OCI-LY1 (cell line): ENCODE results near the gene ALDH1A1.

Experiments used
- H2AFZ ChIP-seq: fragments of 200-600 bp; sonication (generic), shearing (Covaris generic); 2 replicates; pipeline ENCODE4 v1.6.0; 2014; ENCODE audit warnings: antibody characterized with exemption, mild to moderate bottlenecking, low read length
- H3F3A ChIP-seq: fragments of 200-600 bp; sonication (generic), shearing (Covaris generic); 2 replicates; pipeline ENCODE4 v1.6.0; 2014; ENCODE audit warnings: mild to moderate bottlenecking, antibody characterized with exemption, low read length, moderate library complexity; ENCODE audit not compliant: insufficient read depth
- H3K27ac ChIP-seq: fragments of 200-600 bp; sonication (generic); 2 replicates; pipeline ENCODE4 v1.5.1; 2014; ENCODE audit warnings: low read length, mixed run types, mild to moderate bottlenecking, low read depth; ENCODE audit not compliant: poor library complexity, severe bottlenecking
- H3K27me3 ChIP-seq: fragments of 200-600 bp; sonication (generic); 2 replicates; pipeline ENCODE4 v1.6.0; 2014; ENCODE audit warnings: antibody characterized with exemption, mild to moderate bottlenecking, low read length, moderate library complexity; ENCODE audit not compliant: insufficient read depth
- H3K36me3 ChIP-seq: fragments of 200-600 bp; sonication (generic); 2 replicates; pipeline ENCODE4 v1.6.1; 2014; ENCODE audit warnings: mild to moderate bottlenecking, antibody characterized with exemption, low read length, moderate library complexity, mixed read lengths; ENCODE audit not compliant: insufficient read depth
- H3K4me1 ChIP-seq: fragments of 200-600 bp; sonication (generic); 2 replicates; pipeline ENCODE4 v1.5.1; 2014; ENCODE audit warnings: mild to moderate bottlenecking, low read length, moderate library complexity; ENCODE audit not compliant: insufficient read depth, severe bottlenecking
- H3K4me2 ChIP-seq: fragments of 200-600 bp; sonication (generic), shearing (Covaris generic); 2 replicates; pipeline ENCODE4 v1.6.1; 2014; ENCODE audit warnings: low read length
- H3K4me3 ChIP-seq: fragments of 200-600 bp; sonication (generic); 2 replicates; pipeline ENCODE4 v1.5.1; 2014; ENCODE audit warnings: low read length, low read depth, mild to moderate bottlenecking, mixed read lengths; ENCODE audit not compliant: poor library complexity, severe bottlenecking
- H3K79me2 ChIP-seq: fragments of 200-600 bp; shearing (Covaris generic); 2 replicates; pipeline ENCODE4 v1.6.1; 2016; ENCODE audit warnings: mixed run types, low read length, mixed read lengths; ENCODE audit not compliant: insufficient read depth
- H3K9ac ChIP-seq: fragments of 200-600 bp; sonication (generic), shearing (Covaris generic); 2 replicates; pipeline ENCODE4 v1.6.1; 2014; ENCODE audit warnings: mild to moderate bottlenecking, low read length, mixed read lengths
- H3K9me2 ChIP-seq: fragments of 200-600 bp; sonication (generic), shearing (Covaris generic); 2 replicates; pipeline ENCODE4 v1.6.1; 2014; ENCODE audit warnings: low read depth, mild to moderate bottlenecking, low read length, mixed read lengths
- H3K9me3 ChIP-seq: fragments of 200-600 bp; shearing (Covaris generic); 2 replicates; pipeline ENCODE4 v1.6.1; 2014; ENCODE audit warnings: low read length, mixed read lengths
- H4K20me1 ChIP-seq: fragments of 200-600 bp; sonication (generic), shearing (Covaris generic); 2 replicates; pipeline ENCODE4 v1.6.0; 2016; ENCODE audit warnings: mild to moderate bottlenecking, low read length; ENCODE audit not compliant: insufficient read depth
- EZH2 ChIP-seq: fragments of 200-600 bp; sonication (generic), shearing (Covaris generic); IDR thresholded peaks from 2 replicates; pipeline ENCODE4 v1.8.0; 2017; ENCODE audit warnings: borderline replicate concordance, mixed run types, mild to moderate bottlenecking, antibody characterized with exemption, low read length, moderate library complexity, mixed read lengths
- TF ChIP-seq, protein P1 (sequence below): fragments of 200-600 bp; sonication (generic), shearing (Covaris generic); IDR thresholded peaks from 2 replicates; pipeline ENCODE4 v1.5.1; 2017; ENCODE audit warnings: mild to moderate bottlenecking, antibody characterized with exemption, low read length, moderate library complexity, mixed read lengths

ALDH1A1 gene

DNA sequence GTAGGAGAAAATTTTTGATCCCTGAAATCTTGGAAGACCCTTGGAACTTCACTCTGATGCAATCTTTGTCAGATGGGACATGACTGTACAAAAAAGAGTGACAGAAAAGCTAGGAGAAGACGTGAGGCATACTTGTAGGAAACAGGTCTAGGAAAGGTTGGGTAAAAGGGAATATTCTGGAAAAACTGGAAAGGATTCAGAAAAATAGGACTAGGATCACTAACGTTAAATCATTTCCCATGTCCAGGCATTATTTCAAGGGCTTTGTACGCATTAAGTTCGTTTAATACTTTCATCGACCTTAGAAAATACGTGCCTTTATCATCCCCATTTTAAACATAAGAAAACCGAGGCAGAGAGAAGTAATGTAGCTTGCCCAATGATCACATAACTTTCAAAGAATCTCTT lies 2.9 kb downstream of the ALDH1A1 start:
- Histone ChIP-seq H3K79me2 (no peaks in the 10 kb centered on the region), H3K27me3 (no peaks in the 10 kb centered on the region), H3F3A (no peaks in the 10 kb centered on the region), H3K4me2 (no peak overlapping the region), H2AFZ (no peak overlapping the region), H3K9me3 (no peaks in the 10 kb centered on the region), H3K27ac (no peak overlapping the region), H3K9ac (no peak overlapping the region), H4K20me1 (no peaks in the 10 kb centered on the region), H3K9me2 (no peaks in the 10 kb centered on the region), H3K4me1 (no peaks in the 10 kb centered on the region), H3K4me3 (no peak overlapping the region), H3K36me3 (no peaks in the 10 kb centered on the region)
- TF ChIP-seq EZH2 = no peak

DNA sequence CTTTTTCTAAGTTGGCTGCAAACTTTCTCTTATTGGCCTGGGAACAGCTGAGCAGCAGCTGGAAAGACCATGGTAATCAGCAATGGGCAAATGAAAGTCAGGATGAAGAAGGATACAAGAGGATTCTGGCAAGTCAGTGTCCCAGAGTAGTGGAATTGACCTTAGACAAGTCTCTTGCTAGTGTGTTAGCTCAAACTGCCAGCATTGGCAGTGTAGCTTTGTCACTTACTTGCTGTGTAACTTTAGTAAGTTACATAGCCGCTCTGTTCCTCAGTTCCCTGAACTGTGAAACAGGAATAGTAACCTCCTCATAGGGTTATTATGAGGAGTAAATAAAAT lies 3.6 kb downstream of the ALDH1A1 start:
- no peaks in the 10 kb centered on the region for H3K36me3 ChIP-seq
- H4K20me1 ChIP-seq = no peaks in the 10 kb centered on the region

DNA sequence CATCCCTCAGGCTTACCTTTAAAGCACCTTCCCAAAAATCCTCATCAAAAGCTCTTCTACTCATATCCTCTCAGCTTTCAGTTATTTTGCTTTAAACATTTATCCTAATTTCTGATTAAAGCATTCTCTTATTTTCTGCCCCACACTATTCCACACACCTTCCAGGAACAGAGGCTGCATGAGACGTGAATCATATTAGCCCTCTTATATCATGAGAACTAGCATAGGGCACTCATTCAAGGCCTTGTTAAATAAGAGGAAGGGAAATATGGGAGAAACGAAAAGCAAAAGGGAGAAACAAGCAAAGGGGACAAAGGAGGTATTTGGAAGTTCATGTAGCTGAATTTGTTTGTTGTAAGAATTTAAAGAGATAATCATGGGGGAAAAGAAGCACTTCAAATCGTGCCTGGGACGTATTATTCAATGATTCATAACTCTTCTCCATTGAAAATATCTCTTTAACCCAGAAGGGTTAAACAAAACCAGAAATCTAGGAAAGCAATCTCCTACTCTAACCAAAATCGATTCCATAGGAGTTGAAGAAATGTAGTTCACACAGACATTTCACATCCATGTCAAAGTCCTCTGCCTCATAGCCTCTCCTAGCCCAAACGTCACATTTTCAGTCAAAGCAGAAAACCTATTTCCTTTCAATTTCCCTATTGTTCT lies 4.1 kb downstream of the ALDH1A1 start:
- Histone ChIP-seq H3K4me2 (no peak overlapping the region), H3K27me3 (no peaks in the 10 kb centered on the region), H3K9me2 (no peaks in the 10 kb centered on the region), H3F3A (no peaks in the 10 kb centered on the region), H2AFZ (no peak overlapping the region), H3K9ac (no peak overlapping the region), H3K4me3 (no peak overlapping the region), H4K20me1 (no peaks in the 10 kb centered on the region), H3K27ac (no peak overlapping the region), H3K9me3 (no peaks in the 10 kb centered on the region), H3K79me2 (no peaks in the 10 kb centered on the region), H3K36me3 (no peaks in the 10 kb centered on the region), H3K4me1 (no peaks in the 10 kb centered on the region)
- TF ChIP-seq, protein P1, sequence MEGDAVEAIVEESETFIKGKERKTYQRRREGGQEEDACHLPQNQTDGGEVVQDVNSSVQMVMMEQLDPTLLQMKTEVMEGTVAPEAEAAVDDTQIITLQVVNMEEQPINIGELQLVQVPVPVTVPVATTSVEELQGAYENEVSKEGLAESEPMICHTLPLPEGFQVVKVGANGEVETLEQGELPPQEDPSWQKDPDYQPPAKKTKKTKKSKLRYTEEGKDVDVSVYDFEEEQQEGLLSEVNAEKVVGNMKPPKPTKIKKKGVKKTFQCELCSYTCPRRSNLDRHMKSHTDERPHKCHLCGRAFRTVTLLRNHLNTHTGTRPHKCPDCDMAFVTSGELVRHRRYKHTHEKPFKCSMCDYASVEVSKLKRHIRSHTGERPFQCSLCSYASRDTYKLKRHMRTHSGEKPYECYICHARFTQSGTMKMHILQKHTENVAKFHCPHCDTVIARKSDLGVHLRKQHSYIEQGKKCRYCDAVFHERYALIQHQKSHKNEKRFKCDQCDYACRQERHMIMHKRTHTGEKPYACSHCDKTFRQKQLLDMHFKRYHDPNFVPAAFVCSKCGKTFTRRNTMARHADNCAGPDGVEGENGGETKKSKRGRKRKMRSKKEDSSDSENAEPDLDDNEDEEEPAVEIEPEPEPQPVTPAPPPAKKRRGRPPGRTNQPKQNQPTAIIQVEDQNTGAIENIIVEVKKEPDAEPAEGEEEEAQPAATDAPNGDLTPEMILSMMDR = no peak
- TF ChIP-seq EZH2 = no peak

More for the DNA sequence above, 3.6 kb downstream of the ALDH1A1 start:
- Histone ChIP-seq H3K9me2 (no peaks in the 10 kb centered on the region), H3K9me3 (no peaks in the 10 kb centered on the region), H3K9ac (no peak overlapping the region), H3K27ac (no peak overlapping the region), H3F3A (no peaks in the 10 kb centered on the region), H3K79me2 (no peaks in the 10 kb centered on the region), H3K27me3 (no peaks in the 10 kb centered on the region), H3K4me1 (no peaks in the 10 kb centered on the region), H2AFZ (no peak overlapping the region), H3K4me2 (no peak overlapping the region), H3K4me3 (no peak overlapping the region)
- TF ChIP-seq, protein P1 = no peak
- TF ChIP-seq EZH2 = no peak

DNA sequence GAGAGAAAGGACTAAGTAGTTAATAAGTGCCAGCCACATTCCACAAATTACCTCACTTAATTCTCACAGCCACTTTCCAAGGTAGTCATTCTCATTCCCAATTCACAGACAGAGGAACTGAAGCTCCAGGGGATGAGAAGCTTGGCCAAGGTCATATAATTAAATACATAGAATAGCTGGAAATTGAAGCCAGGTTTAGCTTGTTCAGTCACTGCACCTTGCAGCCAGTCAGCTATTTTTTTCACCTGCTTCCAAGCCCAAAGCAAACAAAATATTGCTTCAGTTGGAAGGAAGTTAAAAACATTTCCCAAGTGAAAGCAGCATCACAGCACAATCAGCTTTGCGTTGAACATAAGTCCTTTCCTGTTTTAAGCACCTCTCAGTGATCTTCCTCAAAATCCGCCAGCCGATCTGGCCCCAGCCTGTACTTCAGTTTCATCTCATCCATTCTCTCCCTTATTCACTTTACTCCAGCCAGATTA lies 4.8 kb downstream of the ALDH1A1 start:
- Histone ChIP-seq H3F3A (no peaks in the 10 kb centered on the region), H4K20me1 (no peaks in the 10 kb centered on the region), H3K9me2 (no peaks in the 10 kb centered on the region), H3K4me2 (no peak overlapping the region), H3K9ac (no peak overlapping the region), H3K4me1 (no peaks in the 10 kb centered on the region), H3K79me2 (no peaks in the 10 kb centered on the region), H2AFZ (no peak overlapping the region), H3K4me3 (no peak overlapping the region), H3K27me3 (no peaks in the 10 kb centered on the region), H3K9me3 (no peaks in the 10 kb centered on the region), H3K27ac (no peak overlapping the region), H3K36me3 (no peaks in the 10 kb centered on the region)
- TF ChIP-seq EZH2 = no peak
- TF ChIP-seq, protein P1 = no peak
